Hepatocyte (in vitro differentiated cells): ENCODE measurements around the gene TMEM44. TPM values are rescaled to one million over a fixed set of nuclear protein-coding genes. Genes with fewer than 3 reads are reported as not detected.

Source experiments
- DNase-seq: peaks from one replicate; pipeline ENCODE4 v3.0.0-alpha.2; 2016; ENCODE audit warnings: low spot score
- H2AFZ ChIP-seq: fragments of 200-600 bp; sonication (generic); 2 replicates; pipeline ENCODE4 v1.6.0; 2016; ENCODE audit warnings: antibody characterized with exemption, mild to moderate bottlenecking
- H3K27ac ChIP-seq: fragments of 200-600 bp; sonication (generic); 2 replicates; pipeline ENCODE4 v1.5.1; 2016; ENCODE audit warnings: mild to moderate bottlenecking
- H3K27me3 ChIP-seq: fragments of 200-600 bp; sonication (generic); 2 replicates; pipeline ENCODE4 v1.6.1; 2016
- H3K36me3 ChIP-seq: fragments of 200-600 bp; sonication (generic); replicated peaks from 2 replicates; pipeline ENCODE4 v1.5.1; 2016; ENCODE audit warnings: low read depth; ENCODE audit not compliant: insufficient read depth
- H3K4me1 ChIP-seq: fragments of 200-600 bp; sonication (generic); 2 replicates; pipeline ENCODE4 v1.5.1; 2016; ENCODE audit warnings: mild to moderate bottlenecking, moderate library complexity; ENCODE audit not compliant: insufficient read depth
- H3K4me2 ChIP-seq: fragments of 200-600 bp; sonication (generic); 2 replicates; pipeline ENCODE4 v1.6.0; 2016
- H3K4me3 ChIP-seq: fragments of 200-600 bp; sonication (generic); 2 replicates; pipeline ENCODE4 v1.5.1; 2016; ENCODE audit warnings: mild to moderate bottlenecking
- H3K79me2 ChIP-seq: fragments of 200-600 bp; sonication (generic); 2 replicates; pipeline ENCODE4 v1.6.0; 2017; ENCODE audit warnings: mild to moderate bottlenecking
- H3K9me2 ChIP-seq: fragments of 200-600 bp; sonication (generic); replicated peaks from 2 replicates; pipeline ENCODE4 v1.6.0; 2017; ENCODE audit warnings: mild to moderate bottlenecking; ENCODE audit not compliant: insufficient read depth
- H3K9me3 ChIP-seq: fragments of 200-600 bp; sonication (generic); 2 replicates; pipeline ENCODE4 v1.5.1; 2016; ENCODE audit warnings: low read depth, mild to moderate bottlenecking
- H4K20me1 ChIP-seq: fragments of 200-600 bp; sonication (generic); 2 replicates; pipeline ENCODE4 v1.6.0; 2016; ENCODE audit warnings: mild to moderate bottlenecking; ENCODE audit not compliant: insufficient read depth, poor library complexity, severe bottlenecking
- CTCF ChIP-seq: fragments of 200-600 bp; sonication (generic); IDR thresholded peaks from 2 replicates; pipeline ENCODE4 v1.5.1; 2016; ENCODE audit warnings: antibody characterized with exemption, mild to moderate bottlenecking; ENCODE audit not compliant: poor library complexity
- EZH2 ChIP-seq: fragments of 200-600 bp; sonication (generic); IDR thresholded peaks from 2 replicates; pipeline ENCODE4 v1.6.1; 2016; ENCODE audit warnings: antibody characterized with exemption, mild to moderate bottlenecking, borderline replicate concordance
- EZH2phosphoT487 ChIP-seq: fragments of 200-600 bp; sonication (generic); IDR thresholded peaks from one replicate; pipeline ENCODE4 v1.6.1; 2018; ENCODE audit warnings: antibody characterized with exemption, mild to moderate bottlenecking, low read depth, moderate library complexity; ENCODE audit not compliant: unreplicated experiment, severe bottlenecking
- WGBS: methylation state at CpG from one replicate; pipeline ENCODE4 v1.1.6; 2016; ENCODE audit warnings: low lambda C conversion rate; ENCODE audit errors: missing lambda C conversion rate; 5-methylcytosine and 5-hydroxymethylcytosine counted together
- polyA plus RNA-seq: library from polyadenylated mRNA; unstranded; fragments of >200 nt; fragmentation: Nextera tagmentation; extraction: Ambion mirVana; gene quantifications from 2 replicates; pipeline ENCODE4 v1.2.1, GENCODE V29; 2016
- total RNA-seq: library from RNA; depleted of rRNA; stranded (reverse); fragments of >200 nt; gene quantifications from 2 replicates; pipeline ENCODE4 v1.2.3, GENCODE V29; 2014

Gene TMEM44
- total and polyA plus RNA-seq, 2 experiments from 2014 or later: 6.6 to 9.1 TPM

GRCh38 chr3:194604837-194605236 lies 28.4 kb downstream of the TMEM44 start:
- Histone ChIP-seq H3K9me2 (no peaks in the 10 kb centered on the region), H2AFZ (no peak overlapping the region), H3K4me3 (no peak overlapping the region), H3K27me3 (no peaks in the 10 kb centered on the region), H3K9me3 (no peaks in the 10 kb centered on the region), H4K20me1 (no peaks in the 10 kb centered on the region), H3K4me1 (no peaks in the 10 kb centered on the region), H3K4me2 (no peak overlapping the region), H3K36me3 (no peaks in the 10 kb centered on the region), H3K27ac (no peak overlapping the region), H3K79me2 (no peaks in the 10 kb centered on the region)
- WGBS: 89% methylated on average over 2 of the region's 2 CpGs
- DNase-seq: no peak
- no peak for TF ChIP-seq EZH2phosphoT487
- TF ChIP-seq CTCF: no peak
- no peak for TF ChIP-seq EZH2

- no peaks in the 10 kb centered on the region for H3K9me2 ChIP-seq
- TF ChIP-seq EZH2phosphoT487 (no peak), EZH2 (no peak), CTCF (no peak)
- H2AFZ ChIP-seq: no peak overlapping the region
- 96% methylated on average over 22 of the region's 22 CpGs for WGBS
- H3K4me1 ChIP-seq: no peaks in the 10 kb centered on the region
- no peaks in the 10 kb centered on the region for H3K36me3 ChIP-seq
- no peak overlapping the region for H3K4me2 ChIP-seq
- no peak overlapping the region for H3K27ac ChIP-seq
- H3K27me3 ChIP-seq: no peaks in the 10 kb centered on the region
- no peak overlapping the region for H3K4me3 ChIP-seq
- no peaks in the 10 kb centered on the region for H3K79me2 ChIP-seq
- DNase-seq: no peak
- no peaks in the 10 kb centered on the region for H3K9me3 ChIP-seq
- H4K20me1 ChIP-seq: no peaks in the 10 kb centered on the region
Measured at GRCh38 chr3:194604126-194604525, 29.1 kb downstream of the TMEM44 start.

- no peak overlapping the region for H2AFZ ChIP-seq
- no peak overlapping the region for H3K4me2 ChIP-seq
- no peaks in the 10 kb centered on the region for H3K9me3 ChIP-seq
- no peaks in the 10 kb centered on the region for H3K27me3 ChIP-seq
- H3K36me3 ChIP-seq: no peaks in the 10 kb centered on the region
- H3K4me1 ChIP-seq: no peaks in the 10 kb centered on the region
- H4K20me1 ChIP-seq: no peaks in the 10 kb centered on the region
- no peaks in the 10 kb centered on the region for H3K79me2 ChIP-seq
- 74% methylated on average over 10 of the region's 10 CpGs for WGBS
- TF ChIP-seq EZH2: no peak
- no peak for TF ChIP-seq EZH2phosphoT487
- TF ChIP-seq CTCF: no peak
- no peaks in the 10 kb centered on the region for H3K9me2 ChIP-seq
- no peak for DNase-seq
- H3K27ac ChIP-seq: no peak overlapping the region
- no peak overlapping the region for H3K4me3 ChIP-seq
Measured at GRCh38 chr3:194602669-194603171, 30.5 kb downstream of the TMEM44 start.
